A172 (cell line): ENCODE measurements around the gene RIC8B. TPM values are rescaled to one million over a fixed set of nuclear protein-coding genes. Genes with fewer than 3 reads are reported as not detected.

Experiments
- DNase-seq: peaks from one replicate; pipeline ENCODE4 v3.0.0-alpha.2; 2015; ENCODE audit warnings: low spot score
- total RNA-seq: library from RNA; depleted of rRNA; stranded (reverse); fragments of >200 nt; shearing (Covaris generic); gene quantifications from 2 replicates; pipeline ENCODE4 v1.2.3, GENCODE V29; 2014

The RIC8B gene
- total RNA-seq, 1 experiment from 2014 or later = 20.7 TPM

- DNase-seq = no peak
Measured at GRCh38 chr12:106758349-106759110, 16.0 kb upstream of the RIC8B start.

DNA sequence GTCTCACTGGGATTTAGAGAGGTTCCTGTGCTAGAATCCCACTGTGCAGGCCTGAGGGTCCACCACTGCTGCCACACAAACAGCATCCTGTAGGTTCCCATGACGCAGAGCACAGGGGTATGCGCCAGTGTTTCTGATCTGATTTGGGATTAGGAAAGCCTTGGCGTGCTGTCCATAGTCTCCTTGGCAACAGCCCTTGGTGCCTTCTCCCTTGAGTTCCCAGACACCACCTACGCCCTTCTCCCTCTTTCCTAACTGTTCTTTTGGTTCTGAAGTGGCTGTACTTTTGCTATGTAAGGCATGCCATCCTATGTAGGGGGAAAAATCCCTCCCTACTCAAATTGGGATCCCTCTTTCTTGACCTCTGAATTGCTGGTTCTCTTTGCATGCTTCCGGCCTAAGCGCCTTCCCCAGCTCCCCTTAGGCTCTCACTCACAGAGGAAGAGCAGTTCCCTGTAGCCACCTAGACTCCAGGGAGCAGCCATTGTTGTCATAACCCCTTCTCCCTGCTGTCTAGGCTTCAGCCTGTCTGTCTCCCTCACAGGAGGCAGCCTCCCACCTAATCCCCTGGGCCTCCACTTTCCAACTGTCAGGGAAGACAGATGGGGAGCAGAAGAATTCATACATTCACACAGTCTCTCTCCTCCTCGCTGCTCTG lies 14.8 kb upstream of the RIC8B start:
- DNase-seq = no peak

- DNase-seq = no peak
Measured at GRCh38 chr12:106760184-106760531, 14.3 kb upstream of the RIC8B start.

- DNase-seq = no peak
Measured at GRCh38 chr12:106764220-106764619, 10.3 kb upstream of the RIC8B start.

DNA sequence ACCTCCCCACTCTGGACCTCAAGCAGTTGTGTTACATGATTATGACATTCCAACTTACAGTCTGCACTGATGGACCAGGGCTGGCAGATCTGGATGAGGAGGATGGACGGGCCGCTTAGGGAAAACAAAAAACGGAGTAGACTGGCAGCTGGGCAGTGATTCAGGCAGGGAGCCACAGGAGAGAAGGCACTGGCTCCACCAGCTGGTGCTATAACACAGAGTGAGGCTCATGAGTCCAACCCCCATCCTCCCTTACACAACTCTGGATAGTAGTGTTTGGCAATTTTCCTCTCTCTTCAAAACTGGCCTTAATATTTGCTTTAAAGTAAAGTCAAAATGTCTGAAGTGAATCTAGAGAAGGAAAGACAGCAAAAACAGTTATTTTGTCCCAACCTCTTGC lies 9.7 kb upstream of the RIC8B start:
- no peak for DNase-seq

GRCh38 chr12:106766393-106766826 lies 8.1 kb upstream of the RIC8B start:
- DNase-seq = no peak

DNA sequence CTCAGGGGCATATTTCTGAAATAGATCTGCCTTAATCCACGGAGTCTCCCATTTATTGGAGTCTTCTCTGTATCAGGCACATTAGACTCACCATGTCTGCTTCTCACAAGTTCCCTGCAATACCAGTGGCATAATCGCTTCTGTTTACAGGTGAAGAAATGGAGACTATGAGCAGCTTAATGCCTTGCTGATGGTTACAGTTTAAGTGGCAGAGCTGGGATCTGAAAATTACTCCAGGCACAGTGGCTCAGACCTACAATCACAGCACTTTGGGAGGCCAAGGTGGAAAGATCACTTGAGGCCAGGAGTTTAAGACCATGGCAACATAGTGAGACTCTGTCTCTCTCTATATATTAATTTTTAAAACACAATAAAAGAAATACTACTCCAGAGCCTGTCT lies 7.3 kb upstream of the RIC8B start:
- no peak for DNase-seq

DNA sequence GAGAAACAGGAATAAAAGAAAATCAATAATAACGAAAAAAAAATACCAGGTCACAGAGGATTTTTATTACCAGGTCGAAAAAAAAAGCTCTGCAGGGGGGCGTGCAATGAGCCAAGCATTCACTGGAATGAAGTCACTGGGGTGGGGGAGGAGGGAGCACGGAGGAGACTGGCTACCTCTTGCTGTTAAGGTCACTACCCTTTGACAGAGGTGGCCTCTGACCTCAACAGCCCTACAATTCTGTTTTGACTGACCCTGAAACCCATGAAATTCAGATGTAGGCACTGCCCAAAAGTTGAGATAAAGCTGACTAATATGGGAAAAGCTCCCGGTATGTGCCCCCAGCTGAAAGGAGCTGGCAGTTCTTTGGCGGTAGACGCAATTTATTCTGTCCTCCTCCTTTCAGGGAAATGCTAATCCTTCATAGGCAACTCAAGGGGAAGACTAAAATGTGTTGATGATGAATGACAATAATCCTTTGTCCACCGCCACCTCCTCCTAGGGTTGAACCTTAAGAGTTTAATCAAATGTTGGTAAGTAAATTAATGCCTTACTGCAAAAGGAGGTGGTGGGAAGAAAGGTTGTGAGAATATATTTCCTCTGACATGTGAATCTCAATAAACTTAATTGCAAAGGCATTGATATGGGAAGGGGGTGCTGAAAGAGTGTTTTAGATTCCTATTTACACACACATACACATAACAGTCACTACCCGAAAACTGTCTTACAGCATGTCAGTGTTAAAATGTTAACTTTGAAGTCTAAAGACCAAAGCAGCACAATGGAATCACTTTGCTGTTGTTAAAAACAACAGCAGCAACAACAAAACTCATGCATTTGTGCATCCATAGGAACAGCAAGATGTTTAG lies 6.3 kb upstream of the RIC8B start:
- peak; percentile 69 for DNase-seq

DNA sequence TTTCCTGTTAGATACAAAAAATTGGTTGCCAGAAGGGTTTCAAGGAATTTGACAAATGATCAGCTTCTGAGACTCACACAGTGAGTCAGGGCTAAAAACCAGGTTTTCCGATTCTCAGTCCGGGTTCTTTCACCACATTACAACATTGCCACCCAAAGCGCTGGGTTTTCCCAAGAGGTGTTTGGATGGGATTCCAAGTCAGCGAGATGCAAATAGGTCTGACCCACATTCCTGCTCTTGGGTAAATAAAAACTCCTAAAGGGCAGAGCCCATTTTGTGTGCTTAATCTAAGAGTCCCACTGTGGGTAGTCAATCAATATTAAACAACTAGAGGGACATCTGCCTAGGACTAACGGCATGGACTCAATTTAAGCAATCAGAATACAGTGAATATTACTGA lies 5.4 kb upstream of the RIC8B start:
- DNase-seq = peak; percentile 62

GRCh38 chr12:106769546-106769945 lies 4.9 kb upstream of the RIC8B start:
- DNase-seq = no peak

- DNase-seq = no peak
Measured at GRCh38 chr12:106771425-106771824, 3.1 kb upstream of the RIC8B start.

DNA sequence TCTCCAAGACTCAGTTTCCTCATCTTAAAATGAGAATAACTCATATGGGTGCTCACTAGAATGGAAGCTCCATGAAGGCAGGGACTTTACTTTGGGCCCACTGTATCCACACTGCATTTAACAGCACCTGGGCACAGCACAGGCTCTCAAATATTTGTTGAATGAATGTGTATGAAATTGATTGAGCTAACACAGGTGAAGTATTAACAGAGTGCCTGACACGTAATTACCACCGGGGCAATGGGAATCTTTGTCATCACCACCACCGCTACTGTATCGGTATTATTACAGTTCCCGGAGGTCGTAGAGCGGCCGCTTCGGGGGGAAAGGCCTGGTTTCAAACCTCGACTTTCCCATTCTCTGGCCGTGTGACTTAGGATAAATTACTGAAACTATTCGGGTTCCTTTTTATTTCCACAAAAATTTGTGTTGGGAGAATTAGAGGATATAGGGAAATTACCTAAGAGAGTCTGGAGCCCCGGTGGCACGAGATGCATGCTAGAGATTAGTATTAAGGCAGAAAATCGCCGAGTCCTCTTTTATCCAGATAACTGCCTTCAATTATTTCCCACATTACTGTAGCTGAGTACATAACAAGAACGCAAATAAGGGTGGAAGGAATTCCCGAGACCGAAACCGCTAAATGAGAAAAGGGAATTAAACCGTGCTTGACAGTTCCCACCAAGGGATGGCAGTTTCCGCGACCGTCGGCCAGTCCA lies 1.0 kb upstream of the RIC8B start:
- DNase-seq = no peak

DNA sequence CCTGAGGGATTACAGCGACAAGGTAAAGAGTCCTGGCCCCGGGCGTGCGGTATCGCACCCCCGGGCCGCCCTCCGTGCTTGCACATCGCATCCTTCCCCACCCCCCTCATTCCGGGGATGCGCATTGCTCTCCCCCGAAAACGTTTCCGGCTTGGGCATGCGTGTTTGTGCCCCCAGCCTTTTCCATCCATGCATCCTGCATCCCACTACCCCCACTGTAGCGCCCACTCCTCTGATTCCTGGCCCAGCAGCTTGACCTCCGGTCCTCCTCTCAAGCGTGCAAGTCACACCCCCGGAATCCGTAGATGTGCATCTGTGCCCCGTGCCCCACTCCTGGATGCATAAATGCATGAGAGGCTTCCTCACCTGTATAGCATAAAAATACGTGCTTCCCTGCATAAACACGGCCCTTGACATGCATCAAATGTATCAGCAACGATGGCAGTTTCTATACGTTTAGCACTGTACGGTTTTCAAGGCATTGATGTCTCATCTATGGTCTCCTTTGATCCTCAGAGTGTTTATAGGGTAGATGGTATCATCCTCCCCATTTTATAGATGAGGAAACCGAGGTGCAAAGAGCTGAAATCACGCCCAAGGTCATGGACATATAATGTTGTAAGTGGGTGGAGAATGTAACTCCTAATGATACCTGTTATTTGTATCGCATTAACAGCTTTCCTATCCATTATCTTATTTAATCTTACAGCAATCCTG lies 484 bp downstream of the RIC8B start:
- no peak for DNase-seq

DNA sequence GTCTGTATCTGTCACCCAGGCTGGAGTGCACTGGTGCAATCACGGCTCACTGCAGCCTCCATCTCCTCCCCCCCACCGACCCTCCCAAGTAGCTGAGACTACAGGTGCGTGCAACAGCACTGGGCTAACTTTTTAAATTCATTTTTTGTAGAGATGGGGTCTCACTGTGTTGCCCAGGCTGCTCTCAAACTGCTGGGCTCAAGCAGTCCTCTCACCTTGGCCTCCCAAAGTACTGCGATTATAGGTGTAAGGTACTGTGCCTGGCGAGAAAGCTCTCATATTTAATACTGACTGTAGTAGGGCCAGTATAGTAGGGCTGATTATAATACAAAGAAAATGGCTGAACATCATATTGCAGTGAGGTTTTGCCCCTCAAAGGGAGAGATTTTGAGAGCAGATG lies 2.4 kb downstream of the RIC8B start:
- no peak for DNase-seq

DNA sequence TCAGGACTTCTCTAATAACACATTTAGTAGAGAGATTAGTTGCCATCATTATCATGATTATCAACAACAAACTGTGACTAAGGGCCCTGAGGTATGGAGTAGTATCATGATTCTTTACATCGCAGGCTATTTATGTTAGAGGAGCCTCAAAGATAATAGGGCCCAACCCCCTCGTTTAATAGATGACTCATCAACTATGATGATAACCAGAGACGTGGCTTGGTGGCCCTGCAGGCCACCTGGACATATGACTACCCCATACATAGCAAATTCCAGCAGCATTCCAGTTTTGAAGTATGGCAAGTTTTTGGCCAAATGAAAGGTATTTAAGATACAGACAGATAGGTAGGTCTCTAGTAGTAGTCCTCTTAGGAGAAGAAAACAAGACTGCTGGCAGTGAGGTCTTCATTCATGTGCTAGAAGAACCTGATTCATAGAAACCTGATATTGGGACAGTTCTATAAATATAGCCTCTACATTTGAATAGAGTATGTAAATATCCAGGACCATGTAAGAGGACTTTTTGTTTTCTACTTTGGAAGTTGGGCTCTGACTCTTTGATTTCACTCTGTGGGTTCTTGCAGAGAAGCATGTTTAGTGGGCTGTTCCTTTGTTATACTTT lies 5.6 kb downstream of the RIC8B start:
- peak; percentile 48 for DNase-seq

DNA sequence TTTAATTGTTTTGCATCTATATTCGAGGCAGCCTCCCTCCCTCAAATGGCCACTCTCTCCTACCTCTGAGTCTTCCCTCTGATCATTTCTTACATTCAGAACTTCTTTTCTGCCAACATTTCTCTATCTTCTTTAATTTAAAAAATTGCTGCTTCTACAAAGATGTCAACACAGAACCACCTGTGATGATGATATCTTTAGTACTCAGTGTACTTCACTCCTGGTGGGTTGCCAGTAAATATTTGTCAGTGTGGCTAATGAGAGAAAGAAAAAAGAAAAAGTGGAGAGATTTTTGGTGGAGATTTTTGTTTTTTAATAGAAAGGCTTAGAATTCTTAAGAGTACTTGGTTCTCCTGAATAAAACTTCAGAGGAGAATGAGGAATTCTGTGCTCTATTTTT lies 8.1 kb downstream of the RIC8B start:
- DNase-seq = no peak

DNA sequence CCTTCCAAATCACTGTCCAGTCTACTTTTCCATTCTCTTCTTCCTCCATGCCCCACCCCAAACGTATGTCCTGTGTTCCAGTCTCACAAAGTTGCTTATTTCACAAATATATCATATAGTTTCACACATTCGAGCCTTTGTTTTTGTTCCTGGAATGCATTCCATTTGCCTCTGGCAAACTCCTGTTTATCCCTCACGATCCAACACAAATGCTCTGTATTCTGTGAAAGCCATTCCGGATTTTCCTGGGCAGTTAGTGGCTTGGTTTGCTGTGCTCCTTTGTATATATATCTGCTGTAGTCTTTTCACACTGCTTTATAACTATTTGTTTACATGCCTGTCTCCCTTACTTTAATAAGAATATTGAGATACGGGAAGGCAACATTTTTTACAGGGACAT lies 9.0 kb downstream of the RIC8B start:
- DNase-seq = no peak

DNA sequence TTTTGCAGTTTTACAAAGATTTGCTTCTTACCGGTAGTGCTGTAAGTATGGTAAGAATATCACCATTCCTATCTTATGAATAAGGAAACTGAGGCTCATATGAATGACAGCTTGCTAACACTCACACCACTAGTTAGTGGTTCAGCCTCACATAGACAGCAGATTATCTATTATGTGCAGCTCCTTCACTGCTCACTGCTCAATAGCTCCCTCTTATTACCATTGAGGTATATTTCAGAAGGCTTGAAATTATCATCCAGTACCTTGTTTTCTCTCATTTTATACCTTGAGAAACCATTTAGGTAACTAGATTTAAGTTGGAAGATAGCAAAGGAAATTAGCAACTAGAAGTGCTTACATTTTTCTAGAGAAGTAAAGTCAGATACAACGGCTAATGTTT lies 15.5 kb downstream of the RIC8B start:
- no peak for DNase-seq

DNA sequence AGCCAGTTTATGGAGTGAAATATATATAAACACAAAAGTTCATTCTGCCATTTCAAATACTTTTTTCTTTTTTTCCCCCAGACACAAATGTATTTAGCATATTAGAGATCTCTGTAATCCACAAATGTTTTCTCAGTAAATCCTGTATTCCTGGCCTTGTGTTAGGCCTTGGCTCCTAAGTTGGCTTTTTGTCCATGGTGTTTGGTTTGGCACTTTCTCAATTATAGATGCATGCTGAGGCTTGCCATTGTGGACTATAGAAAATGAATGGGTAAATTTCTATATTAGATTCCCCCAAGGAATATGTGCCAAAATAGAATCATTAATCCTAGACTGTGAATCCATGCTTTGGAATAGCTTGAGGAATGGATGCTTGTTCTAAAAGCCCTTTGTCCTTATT lies 17.0 kb downstream of the RIC8B start:
- no peak for DNase-seq

- DNase-seq = no peak
Measured at GRCh38 chr12:106794369-106794768, 19.9 kb downstream of the RIC8B start.

DNA sequence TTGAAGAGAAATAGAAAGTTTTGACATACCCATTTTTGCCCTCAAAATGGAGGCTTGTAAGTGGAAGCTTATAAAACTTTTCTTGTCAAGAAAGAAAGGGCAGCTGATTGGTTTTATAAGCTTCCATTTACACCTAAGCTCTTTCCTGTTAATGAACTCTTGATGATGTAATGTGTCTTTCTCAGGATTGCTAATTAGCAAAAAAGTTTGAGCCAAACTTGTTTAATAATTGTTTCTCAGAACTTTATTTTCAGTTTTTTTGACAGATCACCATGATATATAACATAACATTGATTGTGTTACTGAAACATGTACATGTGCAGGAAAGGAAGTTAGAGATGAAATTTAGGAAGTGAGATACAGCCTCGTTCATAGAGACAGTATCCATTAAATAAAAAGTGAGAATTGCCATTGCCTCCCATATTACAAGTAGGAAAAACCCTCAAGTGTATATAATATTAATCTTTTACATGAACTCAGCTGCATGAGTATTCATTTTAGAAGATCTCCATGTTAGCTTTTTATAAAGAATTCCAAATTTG lies 26.8 kb downstream of the RIC8B start:
- no peak for DNase-seq
